Measurements from ENCODE around the gene C6.

DNA sequence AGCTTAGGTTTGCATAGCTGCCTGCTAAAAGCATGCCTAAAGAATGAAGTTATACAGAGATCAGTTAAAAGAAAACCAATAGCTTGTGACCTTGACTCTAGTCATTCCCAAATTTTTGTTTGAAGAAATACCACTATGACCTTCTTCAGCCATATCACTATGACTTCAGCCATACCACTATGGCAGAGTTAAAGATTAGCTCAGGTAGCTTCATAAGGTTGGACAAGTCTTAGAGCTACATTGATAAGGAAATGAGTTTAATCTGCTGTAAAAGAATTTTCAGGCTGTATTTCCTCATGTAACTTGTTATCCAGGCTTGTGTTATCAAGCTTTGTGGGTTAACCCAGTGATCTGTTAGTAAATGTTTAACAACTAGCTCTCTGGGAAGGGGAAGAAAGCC, 30.7 kb downstream of the C6 start:
- TF ChIP-seq ZNF622 (IDR thresholded peaks at IDR 0.05), result no peak
- no peak for TF ChIP-seq HCFC1 (IDR thresholded peaks at IDR 0.05; ENCODE audit: low read length)
